A549 (cell line): ENCODE results near the gene SURF1. TPM values are rescaled to one million over a fixed set of nuclear protein-coding genes. Genes with fewer than 3 reads are reported as not detected.

ENCODE experiments used
- ATAC-seq, 2 experiments: fragments of 200-7000 bp in 1 of 2; fragments of >200 bp in 1 of 2; cut with Nextera tagmentation in 1 of 2; cut with Tn5 transposase in 1 of 2; 3 replicates each; pipeline versions ENCODE4 v1.8.0 to v1.9.1; 2018 to 2020; ENCODE audit warnings: mild to moderate bottlenecking in 1 of 2, moderate library complexity in 1 of 2
- CTCF ChIA-PET: fragments of 300-600 bp; sonication (Branson Sonifier 250); formaldehyde crosslinking; extraction: SDS; loops from one replicate; lab custom pipeline; 2021; ENCODE audit warnings: antibody characterized with exemption, inconsistent platforms; lab: Yijun Ruan, JAX
- POLR2A ChIA-PET: fragments of 350-600 bp; formaldehyde crosslinking; extraction: SDS; loops from one replicate; lab custom pipeline; 2021; ENCODE audit warnings: antibody characterized with exemption, inconsistent platforms; lab: Yijun Ruan, JAX
- DNase-seq, 2 experiments: peaks; one replicate each; pipeline versions ENCODE4 v3.0.0 to v3.0.0-alpha.2; 2011 to 2016; ENCODE audit warnings: low read depth in 1 of 2, low spot score in 1 of 2
- FAIRE-seq: peaks from 2 replicates; lab custom pipeline; 2011; peaks lifted over from hg19 to GRCh38; lab: Jason Lieb, UNC
- H3K27ac ChIP-seq, 2 experiments: fragments of >200 bp; sonication (Bioruptor Twin); formaldehyde crosslinking; 3 replicates each; pipeline ENCODE4 v1.5.1; 2016 to 2017
- H3K4me1 ChIP-seq: fragments of >200 bp; sonication (Bioruptor Twin); formaldehyde crosslinking; 3 replicates; pipeline ENCODE4 v1.6.1; 2016
- H3K4me2 ChIP-seq: fragments of >200 bp; sonication (Bioruptor Twin); formaldehyde crosslinking; 3 replicates; pipeline ENCODE4 v1.6.1; 2016
- H3K4me3 ChIP-seq: fragments of >200 bp; sonication (Bioruptor Twin); formaldehyde crosslinking; 3 replicates; pipeline ENCODE4 v1.5.1; 2016
- H3K9me3 ChIP-seq: fragments of >200 bp; sonication (Bioruptor Twin); formaldehyde crosslinking; 3 replicates; pipeline ENCODE4 v1.6.1; 2016
- CBX2 ChIP-seq: fragments of 200-600 bp; sonication (generic); IDR thresholded peaks from 2 replicates; pipeline ENCODE4 v1.6.1; 2016; ENCODE audit warnings: low read depth, mild to moderate bottlenecking, borderline replicate concordance
- CBX8 ChIP-seq: fragments of 200-600 bp; sonication (generic); IDR thresholded peaks from 2 replicates; pipeline ENCODE4 v1.6.1; 2016
- CHD4 ChIP-seq: fragments of 200-600 bp; sonication (generic); IDR thresholded peaks from 2 replicates; pipeline ENCODE4 v1.6.1; 2016; ENCODE audit warnings: antibody characterized with exemption, mild to moderate bottlenecking, borderline replicate concordance
- EP300 ChIP-seq, 2 experiments: fragments of >200 bp; sonication (Bioruptor Twin); formaldehyde crosslinking; IDR thresholded peaks; 2 replicates in 1 of 2; 3 replicates in 1 of 2; pipeline ENCODE4 v1.6.1; 2016 to 2017
- FOSL2 ChIP-seq, 2 experiments: fragments of 450-650 bp in 1 of 2; fragments of >200 bp in 1 of 2; sonication (Bioruptor Twin) in 1 of 2; formaldehyde crosslinking; IDR thresholded peaks; 2 replicates each; pipeline versions ENCODE4 v1.5.0 to v1.6.1; 2016 to 2020; ENCODE audit warnings: mild to moderate bottlenecking in 1 of 2, moderate library complexity in 1 of 2
- GATA3 ChIP-seq: IDR thresholded peaks from 2 replicates; pipeline ENCODE4 v1.6.1; 2012; ENCODE audit warnings: borderline replicate concordance
- HOXB13 ChIP-seq: fragments of 250-450 bp; sonication (Bioruptor Pico); IDR thresholded peaks from 2 replicates; pipeline ENCODE4 v1.5.0; 2020; ENCODE audit warnings: low read depth, mild to moderate bottlenecking, moderate library complexity
- HOXB5 ChIP-seq: fragments of 250-450 bp; sonication (Bioruptor Pico); IDR thresholded peaks from 2 replicates; pipeline ENCODE4 v1.5.0; 2020; ENCODE audit warnings: mild to moderate bottlenecking, moderate library complexity
- JUN ChIP-seq, 2 experiments: fragments of >200 bp; sonication (Bioruptor Twin); formaldehyde crosslinking; IDR thresholded peaks; 2 replicates in 1 of 2; 3 replicates in 1 of 2; pipeline ENCODE4 v1.6.1; 2016 to 2017
- KDM1A ChIP-seq: fragments of 200-600 bp; sonication (generic); IDR thresholded peaks from 2 replicates; pipeline ENCODE4 v1.6.1; 2016; ENCODE audit warnings: low read depth, mild to moderate bottlenecking
- MAFK ChIP-seq: fragments of 450-650 bp; IDR thresholded peaks from 2 replicates; pipeline ENCODE4 v1.6.1; 2014; ENCODE audit not compliant: partially characterized antibody
- MAZ ChIP-seq: fragments of 150-350 bp; IDR thresholded peaks from 2 replicates; pipeline ENCODE4 v1.6.1; 2014; ENCODE audit warnings: antibody characterized with exemption, low read depth, low read length, borderline replicate concordance
- NPAS2 ChIP-seq: fragments of 250-450 bp; sonication (Bioruptor Pico); IDR thresholded peaks from 2 replicates; pipeline ENCODE4 v1.8.0; 2022; ENCODE audit warnings: mild to moderate bottlenecking, moderate library complexity, borderline replicate concordance
- NR3C1 ChIP-seq: fragments of >200 bp; sonication (Bioruptor Twin); formaldehyde crosslinking; IDR thresholded peaks from 3 replicates; pipeline ENCODE4 v1.6.1; 2017
- POLR2AphosphoS2 ChIP-seq: conservative IDR thresholded peaks from 2 replicates; pipeline ENCODE4 v1.6.1; 2012; ENCODE audit warnings: low read length, improper control_type of control experiment, inconsistent platforms
- RAD21 ChIP-seq, 2 experiments: fragments of >200 bp in 1 of 2; sonication (Bioruptor Twin) in 1 of 2; formaldehyde crosslinking in 1 of 2; IDR thresholded peaks in 1 of 2; conservative IDR thresholded peaks in 1 of 2; 2 replicates in 1 of 2; 3 replicates in 1 of 2; pipeline ENCODE4 v1.6.1; 2012 to 2018; ENCODE audit warnings: inconsistent platforms in 1 of 2
- RARB ChIP-seq: fragments of 250-450 bp; sonication (Bioruptor Pico); IDR thresholded peaks from 2 replicates; pipeline ENCODE4 v1.8.0; 2021; ENCODE audit warnings: mild to moderate bottlenecking, moderate library complexity
- RFX5 ChIP-seq: fragments of 450-650 bp; IDR thresholded peaks from 2 replicates; pipeline ENCODE4 v1.7.1; 2014; ENCODE audit warnings: antibody characterized with exemption, mild to moderate bottlenecking, moderate library complexity
- RNF2 ChIP-seq: fragments of 200-600 bp; sonication (generic); IDR thresholded peaks from 2 replicates; pipeline ENCODE4 v1.6.1; 2016; ENCODE audit warnings: low read depth, mild to moderate bottlenecking, antibody characterized with exemption, moderate library complexity, borderline replicate concordance
- SMC3 ChIP-seq: fragments of >200 bp; sonication (Bioruptor Twin); formaldehyde crosslinking; IDR thresholded peaks from 3 replicates; pipeline ENCODE4 v1.6.1; 2018; ENCODE audit warnings: inconsistent platforms
- SREBF2 ChIP-seq: fragments of 450-650 bp; IDR thresholded peaks from 2 replicates; pipeline ENCODE4 v1.6.1; 2014; ENCODE audit warnings: mild to moderate bottlenecking, moderate library complexity
- TP53 ChIP-seq: fragments of 250-450 bp; sonication (Bioruptor Pico); IDR thresholded peaks from 2 replicates; pipeline ENCODE4 v1.5.0; 2021; ENCODE audit warnings: mild to moderate bottlenecking, moderate library complexity
- ZC3H11A ChIP-seq: fragments of 450-650 bp; IDR thresholded peaks from 2 replicates; pipeline ENCODE4 v1.6.1; 2014; ENCODE audit warnings: antibody characterized with exemption, mild to moderate bottlenecking
- ZFP36 ChIP-seq: fragments of 450-650 bp; IDR thresholded peaks from 2 replicates; pipeline ENCODE4 v1.6.1; 2014; ENCODE audit warnings: borderline replicate concordance; ENCODE audit not compliant: partially characterized antibody
- ZNF302 ChIP-seq: fragments of 250-450 bp; sonication (Bioruptor Pico); IDR thresholded peaks from 2 replicates; pipeline ENCODE4 v1.9.0; 2021; ENCODE audit warnings: inconsistent platforms, mild to moderate bottlenecking, moderate library complexity
- ZSCAN20 ChIP-seq: fragments of 250-450 bp; sonication (Bioruptor Pico); IDR thresholded peaks from 2 replicates; pipeline ENCODE4 v1.8.0; 2022; ENCODE audit warnings: mild to moderate bottlenecking, moderate library complexity
- WGBS: methylation state at CpG from one replicate; pipeline ENCODE4 v1.1.6; 2017; ENCODE audit errors: missing lambda C conversion rate; 5-methylcytosine and 5-hydroxymethylcytosine counted together
- polyA plus RNA-seq, 4 experiments: library from polyadenylated mRNA; depleted of rRNA in 3 of 4; stranded (reverse); fragments of >200 nt; fragmentation: RNase III in 1 of 4; extraction: RNeasy Plus Mini Kit Qiagen cat#74134 plus additional on column Dnase treatment in 1 of 4; gene quantifications; 2 replicates in 3 of 4; 3 replicates in 1 of 4; pipeline ENCODE4 v1.2.3, GENCODE V29; 2011 to 2017
- TF ChIP-seq, protein P1 (sequence below): IDR thresholded peaks from 2 replicates; pipeline ENCODE4 v1.6.1; 2012
- TF ChIP-seq, protein P2 (sequence below): fragments of 200-600 bp; sonication (generic); IDR thresholded peaks from 2 replicates; pipeline ENCODE4 v1.6.1; 2016; ENCODE audit warnings: antibody characterized with exemption, mild to moderate bottlenecking, moderate library complexity
- TF ChIP-seq, protein P3 (sequence below): fragments of 450-650 bp; IDR thresholded peaks from 2 replicates; pipeline ENCODE4 v1.6.1; 2014; ENCODE audit warnings: antibody characterized with exemption

SURF1 gene
- polyA plus RNA-seq, 2 of the 4 experiments (the other 2 are of a cell fraction) = 28.6 to 47.5 TPM

DNA sequence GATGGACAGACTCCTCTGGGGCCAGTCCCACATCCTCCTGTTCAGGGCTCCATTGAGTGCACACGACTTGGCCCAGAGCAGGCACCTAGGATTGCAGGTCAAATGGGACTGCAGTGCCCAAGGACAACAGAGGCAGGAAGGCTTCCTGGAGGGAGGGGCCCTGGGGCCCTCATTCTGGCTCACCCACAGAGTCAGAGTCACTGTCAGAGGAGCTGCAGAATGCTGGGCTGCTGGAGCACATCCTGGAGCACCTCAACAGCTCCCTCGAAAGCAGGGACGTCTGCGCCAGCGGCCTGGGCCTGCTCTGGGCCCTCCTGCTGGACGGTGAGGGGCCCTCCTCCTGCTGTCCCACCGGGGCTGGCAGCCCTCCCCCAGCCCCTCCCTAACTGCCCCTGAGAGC is 46.4 kb upstream of the SURF1 start:
- no CpG with 5 or more reads among the region's 7 CpGs for WGBS

DNA sequence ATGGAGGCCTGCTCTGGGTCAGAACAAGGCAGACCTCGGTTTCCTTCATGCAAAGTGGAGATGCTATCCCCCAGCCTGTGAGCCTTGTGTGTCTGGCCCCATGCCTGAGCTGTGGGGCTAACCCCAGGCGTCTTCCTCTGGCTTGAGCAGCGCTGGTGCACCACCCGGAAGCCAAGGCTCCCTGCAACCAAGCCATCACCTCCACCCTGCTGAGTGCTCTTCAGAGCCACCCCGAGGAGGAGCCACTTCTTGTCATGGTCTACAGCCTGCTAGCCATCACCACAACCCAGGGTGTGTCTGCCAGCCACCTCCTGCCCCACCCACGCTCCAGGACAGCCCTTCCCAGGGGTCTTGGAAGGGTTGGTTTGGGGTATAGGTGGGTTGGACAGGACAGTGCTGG is 45.3 kb upstream of the SURF1 start:
- no peaks in the 10 kb centered on the region for H3K9me3 ChIP-seq
- CTCF ChIA-PET = interaction anchor here (0.6 to 4.9 kb wide), 3 partner anchors 15 to 209 kb away, joined by 3 to 45 read pairs (median 5); partner anchors contain the start of gene REXO4
- no peaks in the 10 kb centered on the region for H3K4me1 ChIP-seq
- TF ChIP-seq CBX2 (no peak), SMC3 (no peak), RARB (CRISPR knock-in tag) (no peak), TP53 (CRISPR knock-in tag) (no peak), HOXB5 (CRISPR knock-in tag) (no peak), CBX8 (no peak), KDM1A (no peak), ZNF302 (CRISPR knock-in tag) (no peak), JUN (IDR thresholded peaks at IDR 0.05) (no peak), RAD21 (conservative IDR thresholded peaks at IDR 0.05 in 1 of 2, IDR thresholded peaks at IDR 0.05 in 1 of 2) (no peak), ZC3H11A (no peak), FOSL2 (IDR thresholded peaks at IDR 0.05) (no peak), FOSL2 (CRISPR knock-in tag; IDR thresholded peaks at IDR 0.05) (no peak), MAFK (no peak), NPAS2 (CRISPR knock-in tag) (no peak), SREBF2 (no peak), CHD4 (no peak), EP300 (IDR thresholded peaks at IDR 0.05) (no peak), POLR2AphosphoS2 (no peak)
- TF ChIP-seq, protein P1, sequence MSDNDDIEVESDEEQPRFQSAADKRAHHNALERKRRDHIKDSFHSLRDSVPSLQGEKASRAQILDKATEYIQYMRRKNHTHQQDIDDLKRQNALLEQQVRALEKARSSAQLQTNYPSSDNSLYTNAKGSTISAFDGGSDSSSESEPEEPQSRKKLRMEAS = no peak
- TF ChIP-seq, protein P2, sequence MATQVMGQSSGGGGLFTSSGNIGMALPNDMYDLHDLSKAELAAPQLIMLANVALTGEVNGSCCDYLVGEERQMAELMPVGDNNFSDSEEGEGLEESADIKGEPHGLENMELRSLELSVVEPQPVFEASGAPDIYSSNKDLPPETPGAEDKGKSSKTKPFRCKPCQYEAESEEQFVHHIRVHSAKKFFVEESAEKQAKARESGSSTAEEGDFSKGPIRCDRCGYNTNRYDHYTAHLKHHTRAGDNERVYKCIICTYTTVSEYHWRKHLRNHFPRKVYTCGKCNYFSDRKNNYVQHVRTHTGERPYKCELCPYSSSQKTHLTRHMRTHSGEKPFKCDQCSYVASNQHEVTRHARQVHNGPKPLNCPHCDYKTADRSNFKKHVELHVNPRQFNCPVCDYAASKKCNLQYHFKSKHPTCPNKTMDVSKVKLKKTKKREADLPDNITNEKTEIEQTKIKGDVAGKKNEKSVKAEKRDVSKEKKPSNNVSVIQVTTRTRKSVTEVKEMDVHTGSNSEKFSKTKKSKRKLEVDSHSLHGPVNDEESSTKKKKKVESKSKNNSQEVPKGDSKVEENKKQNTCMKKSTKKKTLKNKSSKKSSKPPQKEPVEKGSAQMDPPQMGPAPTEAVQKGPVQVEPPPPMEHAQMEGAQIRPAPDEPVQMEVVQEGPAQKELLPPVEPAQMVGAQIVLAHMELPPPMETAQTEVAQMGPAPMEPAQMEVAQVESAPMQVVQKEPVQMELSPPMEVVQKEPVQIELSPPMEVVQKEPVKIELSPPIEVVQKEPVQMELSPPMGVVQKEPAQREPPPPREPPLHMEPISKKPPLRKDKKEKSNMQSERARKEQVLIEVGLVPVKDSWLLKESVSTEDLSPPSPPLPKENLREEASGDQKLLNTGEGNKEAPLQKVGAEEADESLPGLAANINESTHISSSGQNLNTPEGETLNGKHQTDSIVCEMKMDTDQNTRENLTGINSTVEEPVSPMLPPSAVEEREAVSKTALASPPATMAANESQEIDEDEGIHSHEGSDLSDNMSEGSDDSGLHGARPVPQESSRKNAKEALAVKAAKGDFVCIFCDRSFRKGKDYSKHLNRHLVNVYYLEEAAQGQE = no peak
- H3K27ac ChIP-seq = no peak overlapping the region
- ATAC-seq = no peak
- no peak overlapping the region for H3K4me2 ChIP-seq
- no peak for DNase-seq
- H3K4me3 ChIP-seq = no peak overlapping the region
- FAIRE-seq = no peak
- WGBS = 67% methylated on average over 2 of the region's 6 CpGs
- POLR2A ChIA-PET = no interaction called here

More for the DNA sequence above, 46.4 kb upstream of the SURF1 start:
- ChIA-PET POLR2A (no interaction called here), CTCF (interaction anchor here (0.6 to 4.9 kb wide), 13 partner anchors 10 to 222 kb away, joined by 3 to 45 read pairs (median 4); partner anchors contain the start of gene REXO4)
- Histone ChIP-seq H3K27ac (no peak overlapping the region), H3K9me3 (no peaks in the 10 kb centered on the region), H3K4me3 (no peak overlapping the region), H3K4me2 (no peak overlapping the region), H3K4me1 (no peaks in the 10 kb centered on the region)
- FAIRE-seq = no peak
- DNase-seq = no peak
- TF ChIP-seq NR3C1 (no peak), ZFP36 (no peak), RFX5 (no peak), RAD21 (conservative IDR thresholded peaks at IDR 0.05 in 1 of 2, IDR thresholded peaks at IDR 0.05 in 1 of 2) (no peak), ZSCAN20 (no peak), ZNF302 (CRISPR knock-in tag) (no peak), GATA3 (no peak), HOXB13 (CRISPR knock-in tag) (no peak), MAZ (no peak), RNF2 (no peak)
- TF ChIP-seq, protein P1 = no peak
- TF ChIP-seq, protein P3, sequence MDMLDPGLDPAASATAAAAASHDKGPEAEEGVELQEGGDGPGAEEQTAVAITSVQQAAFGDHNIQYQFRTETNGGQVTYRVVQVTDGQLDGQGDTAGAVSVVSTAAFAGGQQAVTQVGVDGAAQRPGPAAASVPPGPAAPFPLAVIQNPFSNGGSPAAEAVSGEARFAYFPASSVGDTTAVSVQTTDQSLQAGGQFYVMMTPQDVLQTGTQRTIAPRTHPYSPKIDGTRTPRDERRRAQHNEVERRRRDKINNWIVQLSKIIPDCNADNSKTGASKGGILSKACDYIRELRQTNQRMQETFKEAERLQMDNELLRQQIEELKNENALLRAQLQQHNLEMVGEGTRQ = no peak
- no peak for ATAC-seq
